Left lung (tissue), 10 donors: ENCODE data around the gene PAX3. TPM values are rescaled to one million over a fixed set of nuclear protein-coding genes. Genes with fewer than 3 reads are reported as not detected.

ENCODE experiments used
- ATAC-seq: fragments of 200-7000 bp; cut with Tn5 transposase; one replicate; pipeline ENCODE4 v1.9.1; 2020; ENCODE audit warnings: moderate library complexity
- DNase-seq, 4 donors: peaks; one replicate each; pipeline ENCODE4 v3.0.0-alpha.2; 2013 to 2020
- H3K27ac ChIP-seq, 2 donors: fragments of 200-600 bp; sonication (generic) in 1 of 2; one replicate each; pipeline versions ENCODE4 v1.5.0 to v1.8.0; 2020 to 2021
- H3K27me3 ChIP-seq, 2 donors: fragments of 200-600 bp; sonication (generic) in 1 of 2; one replicate each; pipeline versions ENCODE4 v1.5.0 to v1.8.0; 2020 to 2021
- H3K36me3 ChIP-seq, 2 donors: fragments of 200-600 bp; sonication (generic) in 1 of 2; one replicate each; pipeline versions ENCODE4 v1.5.0 to v1.8.0; 2020 to 2021
- H3K4me1 ChIP-seq, 2 donors: fragments of 200-600 bp; one replicate each; pipeline ENCODE4 v1.8.0; 2021
- H3K4me3 ChIP-seq, 2 donors: fragments of 200-600 bp; sonication (generic) in 1 of 2; one replicate each; pipeline versions ENCODE4 v1.5.0 to v1.8.0; 2020 to 2021; ENCODE audit warnings: mild to moderate bottlenecking in 1 of 2
- H3K9me3 ChIP-seq, 2 donors: fragments of 200-600 bp; sonication (generic) in 1 of 2; one replicate each; pipeline versions ENCODE4 v1.5.0 to v1.8.0; 2020 to 2021
- intact Hi-C, 2 donors: fragments of 100-400 bp; cut with DNase I; formaldehyde crosslinking; loops; one replicate each; pipeline versions ENCODE4 v1.11.2 to v1.14.2; 2022
- polyA plus RNA-seq, 6 donors: library from polyadenylated mRNA; unstranded; fragments of 120-200 nt; gene quantifications; one replicate each; pipeline ENCODE4 v1.2.1, GENCODE V29; 2013; ENCODE audit not compliant: insufficient read length in 6 of 6
- total RNA-seq, 2 donors: library from RNA; stranded (reverse); fragmentation: NEBNext Ultra II Directional; extraction: Animal tissue kit (Norgen Biotek cat#: 25700); gene quantifications; one replicate each; pipeline ENCODE4 v1.2.1, GENCODE V29; 2021
- TF ChIP-seq, protein P1 (sequence below), 2 donors: fragments of 200-600 bp; sonication (generic) in 1 of 2; IDR thresholded peaks; one replicate each; pipeline versions ENCODE4 v1.5.0 to v1.8.0; 2021; ENCODE audit warnings: antibody characterized with exemption in 2 of 2
- donor health status: DM: no; HTN: yes; CAD: no.
- donor health status: DM: no; HTN: no; CAD: no.

PAX3 gene
- total and polyA plus RNA-seq, 8 donors = 0.13 to 0.20 (median 0.14) TPM; not detected in 5

DNA sequence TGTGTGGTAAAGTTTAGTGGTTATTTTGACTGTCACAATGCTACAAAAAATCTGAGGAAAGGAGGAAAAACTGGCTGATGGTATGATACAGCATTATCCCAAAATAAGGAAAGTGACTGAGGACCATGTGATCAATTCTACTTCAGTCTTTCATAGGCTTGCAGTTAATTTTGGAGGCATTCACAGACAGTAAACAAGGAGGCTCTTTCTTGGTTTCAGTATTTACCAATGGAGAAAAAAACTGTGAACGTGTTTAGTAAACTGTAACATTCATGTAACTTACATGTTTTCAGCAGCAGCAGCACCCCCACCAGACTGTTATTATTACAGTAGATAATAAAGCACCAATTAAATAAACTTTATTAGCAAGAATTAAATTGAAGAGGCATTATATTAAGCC lies 50.0 kb downstream of the PAX3 start:
- no peak overlapping the region for H3K4me3 ChIP-seq
- TF ChIP-seq, protein P1, sequence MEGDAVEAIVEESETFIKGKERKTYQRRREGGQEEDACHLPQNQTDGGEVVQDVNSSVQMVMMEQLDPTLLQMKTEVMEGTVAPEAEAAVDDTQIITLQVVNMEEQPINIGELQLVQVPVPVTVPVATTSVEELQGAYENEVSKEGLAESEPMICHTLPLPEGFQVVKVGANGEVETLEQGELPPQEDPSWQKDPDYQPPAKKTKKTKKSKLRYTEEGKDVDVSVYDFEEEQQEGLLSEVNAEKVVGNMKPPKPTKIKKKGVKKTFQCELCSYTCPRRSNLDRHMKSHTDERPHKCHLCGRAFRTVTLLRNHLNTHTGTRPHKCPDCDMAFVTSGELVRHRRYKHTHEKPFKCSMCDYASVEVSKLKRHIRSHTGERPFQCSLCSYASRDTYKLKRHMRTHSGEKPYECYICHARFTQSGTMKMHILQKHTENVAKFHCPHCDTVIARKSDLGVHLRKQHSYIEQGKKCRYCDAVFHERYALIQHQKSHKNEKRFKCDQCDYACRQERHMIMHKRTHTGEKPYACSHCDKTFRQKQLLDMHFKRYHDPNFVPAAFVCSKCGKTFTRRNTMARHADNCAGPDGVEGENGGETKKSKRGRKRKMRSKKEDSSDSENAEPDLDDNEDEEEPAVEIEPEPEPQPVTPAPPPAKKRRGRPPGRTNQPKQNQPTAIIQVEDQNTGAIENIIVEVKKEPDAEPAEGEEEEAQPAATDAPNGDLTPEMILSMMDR (IDR thresholded peaks at IDR 0.05) = no peak
- DNase-seq = no peak
- no peaks in the 10 kb centered on the region for H3K4me1 ChIP-seq
- no peaks in the 10 kb centered on the region for H3K27me3 ChIP-seq
- intact Hi-C loops = no loop called here
- ATAC-seq = no peak
- H3K36me3 ChIP-seq = no peaks in the 10 kb centered on the region
- H3K27ac ChIP-seq = no peak overlapping the region
- no peaks in the 10 kb centered on the region for H3K9me3 ChIP-seq

DNA sequence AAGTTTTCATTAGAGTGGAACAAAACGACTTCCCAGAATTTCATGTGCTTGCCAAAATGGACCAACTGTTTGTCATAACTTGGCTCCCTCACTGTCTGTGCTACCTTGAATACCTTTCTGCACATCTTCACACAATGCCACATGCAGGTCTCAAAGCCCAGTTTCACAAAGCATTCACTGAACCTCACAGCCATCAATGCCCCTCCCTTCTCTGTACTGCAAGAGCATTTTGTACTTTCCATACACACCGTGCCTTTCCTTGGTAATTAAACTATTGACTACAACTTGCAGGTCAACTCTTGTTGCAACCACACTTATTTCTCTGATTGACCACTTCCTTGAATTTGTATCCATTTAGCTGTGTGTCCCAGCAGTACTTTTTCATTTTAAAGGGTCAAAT lies 50.5 kb downstream of the PAX3 start:
- H3K36me3 ChIP-seq = no peaks in the 10 kb centered on the region
- H3K27me3 ChIP-seq = no peaks in the 10 kb centered on the region
- no peaks in the 10 kb centered on the region for H3K9me3 ChIP-seq
- H3K4me3 ChIP-seq = no peak overlapping the region
- TF ChIP-seq, protein P1 (IDR thresholded peaks at IDR 0.05) = no peak
- intact Hi-C loops = no loop called here
- no peaks in the 10 kb centered on the region for H3K4me1 ChIP-seq
- DNase-seq (no peak), ATAC-seq (no peak)
- H3K27ac ChIP-seq = no peak overlapping the region

DNA sequence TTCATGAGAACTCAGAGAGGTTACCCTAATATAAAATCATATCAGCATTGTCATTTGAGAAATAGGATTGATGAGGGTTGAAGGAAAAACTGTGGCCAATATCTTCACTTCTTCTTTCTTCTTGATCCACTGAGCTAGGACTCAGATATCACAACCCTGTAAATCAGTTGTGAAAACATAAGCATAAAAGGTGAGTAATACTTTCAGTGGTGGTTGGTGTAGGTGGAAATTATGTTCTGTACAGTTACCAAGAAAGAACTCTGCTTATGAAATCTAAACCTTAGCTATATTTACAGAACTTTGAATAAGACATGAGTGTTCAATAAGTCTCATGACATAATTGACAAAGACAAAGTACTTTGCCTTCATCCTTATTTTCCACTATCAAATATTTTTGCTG lies 56.3 kb downstream of the PAX3 start:
- DNase-seq (no peak), ATAC-seq (no peak)
- H3K4me1 ChIP-seq = no peaks in the 10 kb centered on the region
- H3K27me3 ChIP-seq = peaks cover 30 to 53% of the 10 kb centered on the region in 2 donors
- H3K4me3 ChIP-seq = no peak overlapping the region
- no peak overlapping the region for H3K27ac ChIP-seq
- TF ChIP-seq, protein P1 (IDR thresholded peaks at IDR 0.05) = no peak
- H3K9me3 ChIP-seq = no peaks in the 10 kb centered on the region
- H3K36me3 ChIP-seq = no peaks in the 10 kb centered on the region
- intact Hi-C loops = no loop called here

DNA sequence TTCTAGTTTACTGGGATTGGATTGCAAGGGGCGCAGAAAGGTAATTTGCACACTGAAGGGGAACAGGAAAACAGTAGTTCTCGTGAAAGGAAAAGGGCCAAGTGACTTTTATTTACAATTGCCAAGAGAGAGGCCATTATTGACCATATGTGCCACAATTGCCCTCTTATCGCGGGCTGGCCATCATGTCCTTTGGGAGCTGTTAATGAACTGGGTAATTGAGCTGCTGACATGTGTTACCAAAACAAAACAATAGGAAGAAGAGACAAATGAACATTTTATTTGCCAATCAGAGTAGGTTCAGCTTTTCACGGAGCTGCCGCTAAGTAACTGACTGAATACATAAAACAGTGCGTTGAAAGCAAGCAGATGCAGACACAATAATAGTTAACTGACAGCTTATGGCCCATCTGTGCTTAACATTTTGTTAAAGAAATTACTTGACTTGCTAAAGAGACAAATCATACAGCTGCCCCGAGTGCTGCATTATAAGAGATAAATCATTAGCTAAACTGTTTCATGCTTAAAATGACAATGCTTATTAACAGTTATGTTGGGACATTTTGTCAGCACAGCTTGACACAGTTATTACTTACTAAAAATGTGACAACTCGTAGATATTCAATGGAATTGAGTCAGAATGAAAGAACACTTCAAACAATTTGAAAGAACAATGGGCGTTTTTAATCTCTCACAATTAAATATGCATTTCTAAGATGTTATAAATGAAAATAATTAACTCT lies 57.5 kb downstream of the PAX3 start:
- ATAC-seq = no peak
- TF ChIP-seq, protein P1 (IDR thresholded peaks at IDR 0.05) = no peak
- Histone ChIP-seq H3K27me3 (peaks cover 30 to 55% of the 10 kb centered on the region in 2 donors), H3K9me3 (no peaks in the 10 kb centered on the region), H3K27ac (no peak overlapping the region), H3K4me1 (no peaks in the 10 kb centered on the region), H3K4me3 (no peak overlapping the region), H3K36me3 (no peaks in the 10 kb centered on the region)
- intact Hi-C loops = no loop called here
- DNase-seq = peak in 1 of 4 donors; percentile 3

DNA sequence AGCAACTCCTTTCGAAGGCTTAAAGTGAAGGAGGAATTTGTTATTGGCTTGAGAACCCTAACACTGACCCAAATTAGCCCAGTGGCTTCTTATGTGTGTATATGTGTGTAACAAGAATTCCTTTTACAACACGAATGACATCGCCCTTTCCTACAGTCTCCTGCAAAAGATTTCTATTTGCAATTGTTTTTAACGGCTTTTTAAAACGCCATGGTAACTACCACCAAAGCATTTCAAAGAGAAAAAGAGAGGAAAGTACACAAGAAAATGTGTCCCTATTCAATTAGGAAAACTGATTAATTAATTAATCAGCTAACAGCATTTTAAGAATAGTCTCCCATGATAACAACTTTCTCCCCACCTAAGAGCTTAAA lies 58.1 kb downstream of the PAX3 start:
- ATAC-seq (no peak), DNase-seq (peak in 1 of 4 donors; percentile 2)
- Histone ChIP-seq H3K9me3 (no peaks in the 10 kb centered on the region), H3K27ac (no peak overlapping the region), H3K27me3 (peaks cover 30 to 55% of the 10 kb centered on the region in 2 donors), H3K4me1 (no peaks in the 10 kb centered on the region), H3K4me3 (no peak overlapping the region), H3K36me3 (no peaks in the 10 kb centered on the region)
- TF ChIP-seq, protein P1 (IDR thresholded peaks at IDR 0.05) = no peak
- intact Hi-C loops = no loop called here
